Activated T-cell treated with anti-CD3 and anti-CD28 coated beads, Interleukin-2, amount 50 U/mL, for 72 hours (primary cell): ENCODE data around the gene CYB561. TPM values are rescaled to one million over a fixed set of nuclear protein-coding genes. Genes with fewer than 3 reads are reported as not detected.

Experiments
- ATAC-seq, 2 donors: fragments of 150-1000 bp; cut with Tn5 transposase; replicated peaks in 1 of 2; 2 replicates each; pipeline ENCODE4 v1.10.0; 2021; ENCODE audit warnings: moderate library complexity in 2 of 2, mild to moderate bottlenecking in 1 of 2
- DNase-seq, 2 donors: peaks; one replicate each; pipeline ENCODE4 v3.0.0; 2021 to 2022; ENCODE audit warnings: mixed read lengths in 1 of 2
- H3K27ac Mint-ChIP-seq: one replicate; pipeline ENCODE4 v1.8.0; 2022; ENCODE audit warnings: mild to moderate bottlenecking, moderate library complexity, mixed read lengths
- H3K27me3 Mint-ChIP-seq: one replicate; pipeline ENCODE4 v1.8.0; 2022; ENCODE audit warnings: low read depth, mixed read lengths
- H3K36me3 Mint-ChIP-seq, 2 donors: one replicate each; pipeline ENCODE4 v1.8.0; 2022; ENCODE audit warnings: mixed read lengths in 2 of 2, mild to moderate bottlenecking in 1 of 2; ENCODE audit not compliant: insufficient read depth in 2 of 2
- H3K4me1 Mint-ChIP-seq: one replicate; pipeline ENCODE4 v1.8.0; 2022; ENCODE audit warnings: low read depth, mixed read lengths
- H3K4me3 Mint-ChIP-seq, 2 donors: one replicate each; pipeline ENCODE4 v1.8.0; 2022; ENCODE audit warnings: mild to moderate bottlenecking in 2 of 2, mixed read lengths in 2 of 2, moderate library complexity in 2 of 2
- H3K9me3 Mint-ChIP-seq, 2 donors: one replicate each; pipeline ENCODE4 v1.8.0; 2022; ENCODE audit warnings: mixed read lengths in 2 of 2
- total RNA-seq, 2 donors: library from RNA; stranded (reverse); gene quantifications; one replicate each; pipeline ENCODE4 v1.2.3, GENCODE V29; 2022

The CYB561 gene
- total RNA-seq, 2 donors from 2014 or later: 4.7 to 10.2 TPM

GRCh38 chr17:63440770-63441335 lies 5.3 kb downstream of the CYB561 start:
- no peaks in the 10 kb centered on the region for H3K36me3 Mint-ChIP-seq
- peak overlapping the region in 1 of 2 donors; percentile 36 for H3K4me3 Mint-ChIP-seq
- peak overlapping the region; percentile 55 for H3K27ac Mint-ChIP-seq
- H3K4me1 Mint-ChIP-seq: peaks cover 26% of the 10 kb centered on the region
- no peaks in the 10 kb centered on the region for H3K27me3 Mint-ChIP-seq
- no peaks in the 10 kb centered on the region for H3K9me3 Mint-ChIP-seq
- ATAC-seq (no peak), DNase-seq (no peak)

DNA sequence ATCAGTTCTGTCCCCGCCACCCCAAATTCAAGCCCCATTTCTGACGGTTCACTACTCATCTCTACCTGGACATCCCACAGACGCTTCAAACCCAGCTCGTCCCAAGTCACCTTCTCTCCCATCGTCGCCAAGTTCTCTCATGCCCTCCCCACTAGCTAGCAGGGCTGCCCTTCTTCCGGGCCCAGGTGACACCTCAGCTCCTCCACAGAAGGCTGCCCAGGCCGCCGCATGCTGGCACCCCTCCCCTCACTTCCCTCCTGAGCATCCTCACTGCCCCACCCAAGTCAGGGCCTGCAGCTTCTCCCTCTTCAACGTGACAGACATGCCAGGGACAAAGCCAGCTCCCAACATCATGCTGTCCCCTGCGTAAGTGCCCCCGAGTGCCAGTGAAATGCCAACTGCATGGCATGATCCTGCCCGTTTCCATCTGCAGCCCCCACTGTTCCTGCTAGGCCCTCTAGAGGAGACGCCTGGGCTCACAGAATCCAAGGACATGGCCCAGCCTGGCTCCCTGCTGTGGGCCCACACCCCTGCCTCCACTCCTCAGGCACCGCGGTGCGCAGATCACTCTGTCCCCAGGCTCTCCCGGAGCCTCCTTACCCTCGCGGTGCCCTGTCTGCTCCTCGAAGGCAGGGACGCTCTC lies 5.9 kb downstream of the CYB561 start:
- Mint-ChIP-seq H3K4me1 (peaks cover 26% of the 10 kb centered on the region), H3K9me3 (no peaks in the 10 kb centered on the region), H3K4me3 (peak overlapping the region; percentile 35 to 36), H3K27ac (peak overlapping the region; percentile 13), H3K36me3 (no peaks in the 10 kb centered on the region), H3K27me3 (no peaks in the 10 kb centered on the region)
- DNase-seq (no peak), ATAC-seq (peak in 1 of 2 donors; percentile 28)

DNA sequence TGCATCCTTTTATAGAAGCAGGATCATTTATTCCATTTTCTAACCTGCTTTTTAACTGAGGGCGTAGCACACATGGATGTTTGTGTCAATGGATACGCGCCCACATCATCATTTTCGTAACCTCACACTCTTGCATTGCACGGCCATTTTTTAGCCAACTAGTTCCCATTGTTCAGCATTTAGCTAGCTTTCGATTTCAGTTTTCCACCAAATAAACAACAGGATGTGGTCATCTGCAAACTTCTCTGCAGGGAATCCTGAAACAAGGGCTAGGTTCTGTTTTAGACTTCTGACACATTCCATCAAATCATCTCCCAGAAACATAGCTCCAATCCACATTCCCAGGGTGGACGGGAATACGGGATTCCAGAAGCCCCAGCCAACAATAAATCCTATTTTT lies 6.4 kb downstream of the CYB561 start:
- ATAC-seq: peak in 1 of 2 donors; percentile 38

DNA sequence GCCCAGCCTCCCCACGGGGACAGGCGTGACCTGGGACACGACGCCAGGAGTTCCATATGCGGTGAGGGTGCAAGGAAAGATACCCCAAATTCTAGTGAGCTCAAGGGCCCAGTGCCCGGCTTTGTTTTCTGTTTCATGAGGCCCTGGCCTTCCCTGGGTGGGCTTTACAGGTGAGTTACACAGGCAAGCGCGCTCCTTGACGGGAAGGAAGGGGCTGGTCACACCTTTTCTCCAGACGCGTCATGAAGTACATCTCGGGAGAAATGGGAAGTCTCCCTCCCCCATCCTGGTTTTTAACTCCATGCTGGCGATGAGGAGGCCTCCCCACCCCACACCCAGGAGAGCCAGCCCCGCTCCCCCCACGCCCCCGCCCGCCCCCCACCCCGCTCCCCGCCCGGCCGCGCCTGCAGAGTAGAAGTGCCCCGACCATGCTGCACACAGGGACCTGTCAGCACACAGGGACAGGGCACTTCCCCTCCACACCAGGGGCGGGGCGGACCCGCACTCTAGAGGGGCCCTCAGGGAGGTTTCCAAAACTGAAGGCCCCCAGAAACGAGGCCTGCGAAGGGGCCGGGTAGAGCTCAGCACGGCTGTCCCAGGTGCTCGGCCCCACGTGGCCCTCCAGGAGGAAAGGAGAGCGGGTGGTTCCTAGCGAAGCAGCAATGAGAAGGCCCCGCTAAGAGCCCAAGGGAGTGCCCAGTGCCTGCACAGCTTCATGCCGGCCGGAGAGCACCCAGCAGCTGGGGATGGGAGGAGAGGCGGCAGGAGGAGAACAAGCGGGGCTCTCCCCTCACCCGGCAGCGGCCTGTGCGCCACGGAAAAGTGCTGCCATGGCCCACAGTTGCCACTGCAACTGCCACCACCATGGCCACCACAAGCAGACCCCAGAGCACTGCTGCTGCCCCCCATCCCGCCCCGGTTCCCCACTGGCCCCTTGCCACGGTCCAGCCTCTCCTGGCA lies 7.7 kb downstream of the CYB561 start:
- ATAC-seq: no peak
- no peaks in the 10 kb centered on the region for H3K27me3 Mint-ChIP-seq
- no peaks in the 10 kb centered on the region for H3K9me3 Mint-ChIP-seq
- no peaks in the 10 kb centered on the region for H3K36me3 Mint-ChIP-seq
- DNase-seq: no peak
- no peak overlapping the region for H3K27ac Mint-ChIP-seq
- no peak overlapping the region for H3K4me3 Mint-ChIP-seq
- peaks cover 40% of the 10 kb centered on the region for H3K4me1 Mint-ChIP-seq

More for the DNA sequence above, 6.4 kb downstream of the CYB561 start:
- Mint-ChIP-seq H3K4me3 (peak overlapping the region; percentile 35 to 36), H3K4me1 (peaks cover 30% of the 10 kb centered on the region), H3K27ac (peak overlapping the region; percentile 13), H3K9me3 (no peaks in the 10 kb centered on the region), H3K36me3 (no peaks in the 10 kb centered on the region), H3K27me3 (no peaks in the 10 kb centered on the region)
- no peak for DNase-seq

- Mint-ChIP-seq H3K27me3 (no peaks in the 10 kb centered on the region), H3K4me3 (no peak overlapping the region), H3K27ac (no peak overlapping the region), H3K36me3 (no peaks in the 10 kb centered on the region), H3K4me1 (peaks cover 37% of the 10 kb centered on the region), H3K9me3 (no peaks in the 10 kb centered on the region)
- ATAC-seq (no peak), DNase-seq (no peak)
These were observed 8.6 kb downstream of the CYB561 start for GRCh38 chr17:63437287-63438091.

- ATAC-seq (no peak), DNase-seq (no peak)
- no peak overlapping the region for H3K27ac Mint-ChIP-seq
- no peaks in the 10 kb centered on the region for H3K27me3 Mint-ChIP-seq
- peaks cover 35% of the 10 kb centered on the region for H3K4me1 Mint-ChIP-seq
- no peak overlapping the region for H3K4me3 Mint-ChIP-seq
- no peaks in the 10 kb centered on the region for H3K9me3 Mint-ChIP-seq
- H3K36me3 Mint-ChIP-seq: no peaks in the 10 kb centered on the region
These were observed 9.5 kb downstream of the CYB561 start for GRCh38 chr17:63436523-63437110.

DNA sequence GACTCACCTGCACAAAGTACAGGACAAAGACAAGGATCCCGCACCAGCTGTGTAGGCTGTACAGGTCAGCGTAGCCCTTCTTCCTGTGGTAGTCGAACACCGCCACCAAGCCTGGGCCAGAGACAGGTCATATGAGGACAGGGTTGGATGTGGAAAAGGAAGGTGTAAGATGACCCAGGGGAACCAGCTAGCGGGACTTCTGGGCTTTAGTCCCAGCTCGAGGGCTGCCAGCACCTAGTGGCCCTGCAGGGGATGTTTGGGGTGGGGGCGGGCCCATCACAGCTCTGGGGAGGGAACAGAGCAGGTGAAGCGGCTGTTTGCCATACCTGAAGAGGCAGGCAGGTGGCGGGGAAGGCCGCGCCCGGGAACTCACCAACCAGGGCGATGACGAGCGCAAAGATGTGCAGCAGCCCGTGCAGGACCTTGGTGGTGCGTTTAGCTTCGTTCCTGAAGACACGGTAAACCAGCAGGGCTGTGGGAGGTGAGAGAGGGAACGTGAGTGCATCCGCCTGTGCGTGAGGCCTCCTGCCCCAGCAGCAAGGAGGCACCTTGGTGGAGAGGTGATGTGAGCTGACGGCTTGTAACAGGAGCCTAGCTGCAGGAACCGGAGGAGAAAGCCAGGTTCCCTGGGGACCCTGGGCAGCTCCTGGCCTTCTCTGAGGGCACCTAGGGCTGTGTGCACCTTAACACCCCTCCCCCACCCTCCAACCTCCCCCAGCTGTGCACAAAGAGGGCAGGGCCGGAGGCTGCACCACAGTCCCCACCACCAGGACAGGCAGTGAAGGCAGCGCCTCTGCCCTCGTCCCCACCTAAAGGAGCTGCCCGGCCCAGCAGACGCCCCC lies 10.2 kb downstream of the CYB561 start:
- no peak for DNase-seq
- no peak overlapping the region for H3K27ac Mint-ChIP-seq
- H3K4me1 Mint-ChIP-seq: peaks cover 34% of the 10 kb centered on the region
- no peak overlapping the region for H3K4me3 Mint-ChIP-seq
- no peaks in the 10 kb centered on the region for H3K27me3 Mint-ChIP-seq
- H3K36me3 Mint-ChIP-seq: no peaks in the 10 kb centered on the region
- ATAC-seq: no peak
- no peaks in the 10 kb centered on the region for H3K9me3 Mint-ChIP-seq

DNA sequence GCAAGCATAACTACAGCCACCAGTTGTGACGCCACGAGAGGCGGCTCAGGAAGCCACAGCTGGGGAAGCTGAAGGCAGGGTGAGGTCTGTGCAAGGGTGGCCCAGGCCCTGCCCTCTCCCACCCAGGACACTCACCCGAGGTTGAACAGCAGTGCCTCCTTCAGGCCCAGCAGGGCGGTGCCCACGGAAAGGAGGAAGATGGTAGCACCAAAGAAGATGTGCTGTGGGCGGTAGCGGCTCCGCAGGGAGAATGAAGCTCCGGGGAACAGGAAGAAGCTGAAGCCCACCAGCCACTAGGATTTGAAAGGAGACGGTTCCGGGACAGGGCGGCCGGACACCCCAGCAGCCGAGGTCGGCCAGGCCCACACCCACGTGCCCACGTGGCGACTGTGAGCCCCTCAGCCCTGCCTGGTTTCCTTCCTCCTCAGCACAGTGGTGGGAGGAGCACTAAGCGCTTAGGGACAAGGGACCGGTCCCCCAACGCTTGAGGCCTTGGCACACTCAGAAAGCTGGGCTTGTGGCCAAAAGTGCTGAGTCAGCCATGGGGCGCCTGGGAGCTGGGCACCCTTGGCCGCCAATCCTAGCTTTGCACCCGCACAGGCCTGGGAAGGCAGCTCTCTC lies 11.0 kb downstream of the CYB561 start:
- no peaks in the 10 kb centered on the region for H3K9me3 Mint-ChIP-seq
- H3K27ac Mint-ChIP-seq: peak overlapping the region; percentile 73
- H3K27me3 Mint-ChIP-seq: no peaks in the 10 kb centered on the region
- no peaks in the 10 kb centered on the region for H3K36me3 Mint-ChIP-seq
- DNase-seq (peak; percentile 23 to 40), ATAC-seq (peak; percentile 67 to 74)
- H3K4me1 Mint-ChIP-seq: peaks cover 26% of the 10 kb centered on the region
- peak overlapping the region; percentile 27 to 54 for H3K4me3 Mint-ChIP-seq

- Mint-ChIP-seq H3K27ac (no peak overlapping the region), H3K4me3 (no peak overlapping the region), H3K4me1 (peaks cover 15% of the 10 kb centered on the region), H3K9me3 (no peaks in the 10 kb centered on the region), H3K27me3 (no peaks in the 10 kb centered on the region), H3K36me3 (no peaks in the 10 kb centered on the region)
- DNase-seq (no peak), ATAC-seq (no peak)
These were observed 12.1 kb downstream of the CYB561 start for GRCh38 chr17:63433746-63434591.

- no peaks in the 10 kb centered on the region for H3K36me3 Mint-ChIP-seq
- H3K27me3 Mint-ChIP-seq: no peaks in the 10 kb centered on the region
- ATAC-seq: no peak
- no peak overlapping the region for H3K4me3 Mint-ChIP-seq
- H3K4me1 Mint-ChIP-seq: peaks cover 23% of the 10 kb centered on the region
- no peaks in the 10 kb centered on the region for H3K9me3 Mint-ChIP-seq
- DNase-seq: no peak
- H3K27ac Mint-ChIP-seq: peak overlapping the region; percentile 44
These were observed 13.9 kb downstream of the CYB561 start for GRCh38 chr17:63431939-63432804.
